Subcutaneous abdominal adipose tissue (tissue), 5 donors: ENCODE results near the gene COL4A2.

ENCODE experiments used
- H3K27ac ChIP-seq: one replicate; pipeline ENCODE4 v1.7.0; 2013; ENCODE audit warnings: low read depth, mild to moderate bottlenecking, inconsistent platforms, low read length, moderate library complexity
- H3K27me3 ChIP-seq, 5 donors: one replicate each; pipeline ENCODE4 v1.7.0; 2013; ENCODE audit warnings: low read length in 5 of 5, inconsistent platforms in 1 of 5; ENCODE audit not compliant: control insufficient read depth in 5 of 5, insufficient read depth in 4 of 5
- H3K36me3 ChIP-seq, 5 donors: one replicate each; pipeline ENCODE4 v1.7.0; 2013; ENCODE audit warnings: low read length in 5 of 5; ENCODE audit not compliant: control insufficient read depth in 5 of 5, insufficient read depth in 5 of 5
- H3K4me1 ChIP-seq, 5 donors: one replicate each; pipeline ENCODE4 v1.7.0; 2013; ENCODE audit warnings: low read length in 5 of 5, mild to moderate bottlenecking in 3 of 5, moderate library complexity in 1 of 5; ENCODE audit not compliant: control insufficient read depth in 5 of 5, insufficient read depth in 5 of 5
- H3K4me3 ChIP-seq, 5 donors: one replicate each; pipeline ENCODE4 v1.7.0; 2013; ENCODE audit warnings: low read length in 5 of 5, low read depth in 1 of 5
- H3K9ac ChIP-seq, 5 donors: one replicate each; pipeline ENCODE4 v1.7.0; 2013; ENCODE audit warnings: low read length in 5 of 5, mild to moderate bottlenecking in 4 of 5, moderate library complexity in 3 of 5
- H3K9me3 ChIP-seq, 5 donors: one replicate each; pipeline ENCODE4 v1.7.0; 2013; ENCODE audit warnings: low read length in 5 of 5; ENCODE audit not compliant: control insufficient read depth in 5 of 5
- donor health status: healthy.
- donor health status: healthy.
- donor health status: healthy.
- donor health status: healthy.
- donor health status: healthy.

The COL4A2 gene

DNA sequence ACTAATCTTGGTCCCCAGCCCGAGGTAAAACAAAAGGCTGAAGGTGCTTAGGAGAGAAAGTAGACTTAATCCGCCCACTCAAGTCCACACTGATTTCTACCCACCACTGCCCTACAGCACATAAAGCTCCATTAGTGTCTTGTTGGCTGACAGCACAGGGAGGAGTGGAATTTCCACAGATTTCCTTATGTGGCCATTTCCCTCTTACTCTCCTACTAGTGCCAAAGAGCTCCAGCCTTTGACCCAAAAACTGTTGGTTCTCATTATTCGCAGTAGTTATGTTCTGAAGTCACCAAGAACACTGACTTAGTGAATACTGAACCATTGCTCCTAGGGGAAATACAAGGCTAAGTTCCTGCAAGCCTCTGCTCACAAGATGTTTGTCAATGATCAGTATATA is 193.3 kb downstream of the COL4A2 start:
- peaks cover 8 to 33% (median 20%) of the 10 kb centered on the region in 5 donors for H3K4me1 ChIP-seq
- H3K27ac ChIP-seq = peak overlapping the region; percentile 31
- no peaks in the 10 kb centered on the region for H3K27me3 ChIP-seq
- peaks cover 21 to 95% (median 88%) of the 10 kb centered on the region in 5 donors for H3K36me3 ChIP-seq
- peaks cover 0 to 11% (median 5%) of the 10 kb centered on the region in 5 donors for H3K9me3 ChIP-seq
- no peak overlapping the region for H3K9ac ChIP-seq
- peak overlapping the region in 1 of 5 donors; percentile 0 for H3K4me3 ChIP-seq

DNA sequence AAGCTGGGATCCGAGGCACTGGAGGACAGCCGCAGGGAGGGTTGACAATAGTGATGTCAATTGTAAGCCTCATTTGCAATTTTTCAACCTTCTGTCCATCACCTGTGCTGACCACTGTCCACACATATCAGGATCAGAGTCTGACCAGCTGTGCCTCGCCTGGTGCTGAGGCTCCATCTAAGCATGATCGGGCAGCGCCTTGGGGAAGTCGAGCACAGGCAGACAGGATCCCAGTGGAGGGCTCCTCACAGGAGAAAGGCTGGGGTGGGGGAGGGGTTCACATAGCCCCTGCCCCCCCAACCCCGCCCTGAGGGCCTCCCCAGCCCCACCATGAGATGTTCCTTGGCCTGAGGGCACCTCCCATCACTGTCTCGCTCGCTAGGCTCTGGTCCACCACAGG is 194.1 kb downstream of the COL4A2 start:
- Histone ChIP-seq H3K4me3 (no peak overlapping the region), H3K4me1 (peaks cover 10 to 42% (median 28%) of the 10 kb centered on the region in 5 donors), H3K27ac (peak overlapping the region; percentile 31), H3K36me3 (peaks cover 21 to 95% (median 88%) of the 10 kb centered on the region in 5 donors), H3K9me3 (peaks cover 0 to 11% (median 5%) of the 10 kb centered on the region in 5 donors), H3K9ac (no peak overlapping the region), H3K27me3 (no peaks in the 10 kb centered on the region)

- Histone ChIP-seq H3K4me3 (no peak overlapping the region), H3K36me3 (peaks cover 18 to 95% (median 84%) of the 10 kb centered on the region in 5 donors), H3K4me1 (peaks cover 20 to 63% (median 48%) of the 10 kb centered on the region in 5 donors), H3K9ac (peak overlapping the region in 2 of 5 donors; percentile 22 to 41), H3K27ac (peak overlapping the region; percentile 70), H3K9me3 (peaks cover 0 to 11% (median 5%) of the 10 kb centered on the region in 5 donors), H3K27me3 (no peaks in the 10 kb centered on the region)
Observed at GRCh38 chr13:110503037-110503901, 196.2 kb downstream of the COL4A2 start.

DNA sequence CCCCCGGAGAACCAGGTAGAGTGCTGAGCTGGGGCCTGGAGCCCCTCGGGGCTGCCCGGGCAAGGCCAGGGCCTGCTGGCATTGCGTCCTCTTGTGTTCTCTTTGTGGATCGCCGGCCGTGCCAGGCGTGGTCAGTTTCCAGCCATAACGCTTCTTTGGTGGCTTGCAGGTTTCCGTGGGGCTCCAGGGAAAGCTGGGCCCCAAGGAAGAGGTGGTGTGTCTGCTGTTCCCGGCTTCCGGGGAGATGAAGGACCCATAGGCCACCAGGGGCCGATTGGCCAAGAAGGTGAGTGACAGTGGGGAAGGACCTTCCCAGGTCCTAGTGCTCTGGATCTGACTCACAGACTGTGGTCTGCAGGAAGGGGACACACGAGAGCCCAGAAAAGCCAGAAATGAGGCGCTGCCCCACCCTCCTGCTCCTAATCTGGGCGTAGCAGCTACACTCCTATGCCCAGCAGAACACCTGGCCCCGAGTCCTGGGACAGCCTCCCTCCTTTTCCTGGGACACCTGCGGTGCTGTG is 197.0 kb downstream of the COL4A2 start:
- Histone ChIP-seq H3K27me3 (no peaks in the 10 kb centered on the region), H3K9ac (peak overlapping the region in 2 of 5 donors; percentile 22 to 41), H3K27ac (peak overlapping the region; percentile 70), H3K36me3 (peaks cover 20 to 95% (median 84%) of the 10 kb centered on the region in 5 donors), H3K4me3 (no peak overlapping the region), H3K9me3 (peaks cover 0 to 11% (median 5%) of the 10 kb centered on the region in 5 donors), H3K4me1 (peaks cover 16 to 63% (median 49%) of the 10 kb centered on the region in 5 donors)

DNA sequence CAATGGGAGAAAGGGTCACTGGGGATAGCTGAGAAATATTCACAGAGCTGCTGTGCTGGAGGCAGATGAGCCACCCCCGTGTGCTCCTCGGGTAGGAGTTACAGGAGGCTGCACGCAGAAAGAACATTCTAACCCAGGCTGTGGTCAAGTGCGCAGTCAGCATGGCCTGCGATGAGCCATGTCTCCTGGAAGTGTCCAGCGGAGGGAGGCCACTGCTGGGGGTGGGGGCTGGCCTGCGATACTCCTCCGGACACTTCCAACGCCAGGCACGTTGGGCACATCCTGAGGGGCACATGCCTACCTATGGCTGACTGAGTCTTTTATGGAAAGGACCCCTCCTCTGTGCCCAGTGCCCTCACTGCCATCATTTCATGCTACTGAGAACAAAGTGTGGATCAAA is 198.5 kb downstream of the COL4A2 start:
- H3K27ac ChIP-seq = peak overlapping the region; percentile 37

DNA sequence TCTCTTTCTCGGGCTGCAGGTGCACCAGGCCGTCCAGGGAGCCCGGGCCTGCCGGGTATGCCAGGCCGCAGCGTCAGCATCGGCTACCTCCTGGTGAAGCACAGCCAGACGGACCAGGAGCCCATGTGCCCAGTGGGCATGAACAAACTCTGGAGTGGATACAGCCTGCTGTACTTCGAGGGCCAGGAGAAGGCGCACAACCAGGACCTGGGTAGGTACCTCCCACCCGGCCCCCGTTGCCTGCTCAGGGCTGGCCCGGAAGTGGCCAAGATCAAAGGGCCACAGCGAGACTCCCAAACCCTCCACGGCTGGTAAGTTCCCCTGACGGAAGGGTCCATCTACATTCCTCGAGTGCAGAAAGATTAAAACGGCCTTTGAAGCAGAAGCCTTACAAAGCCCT is 199.3 kb downstream of the COL4A2 start:
- Histone ChIP-seq H3K9ac (no peak overlapping the region), H3K27me3 (no peaks in the 10 kb centered on the region), H3K36me3 (peaks cover 7 to 95% (median 88%) of the 10 kb centered on the region in 5 donors), H3K9me3 (no peaks in the 10 kb centered on the region), H3K4me3 (no peak overlapping the region), H3K27ac (peak overlapping the region; percentile 78), H3K4me1 (peaks cover 16 to 62% (median 52%) of the 10 kb centered on the region in 5 donors)

More for the DNA sequence above, 198.5 kb downstream of the COL4A2 start:
- Histone ChIP-seq H3K27me3 (no peaks in the 10 kb centered on the region), H3K36me3 (peaks cover 9 to 95% (median 87%) of the 10 kb centered on the region in 5 donors), H3K4me1 (peaks cover 16 to 63% (median 52%) of the 10 kb centered on the region in 5 donors), H3K9ac (no peak overlapping the region), H3K4me3 (no peak overlapping the region), H3K9me3 (peaks cover 0 to 6% (median 3%) of the 10 kb centered on the region in 5 donors)

DNA sequence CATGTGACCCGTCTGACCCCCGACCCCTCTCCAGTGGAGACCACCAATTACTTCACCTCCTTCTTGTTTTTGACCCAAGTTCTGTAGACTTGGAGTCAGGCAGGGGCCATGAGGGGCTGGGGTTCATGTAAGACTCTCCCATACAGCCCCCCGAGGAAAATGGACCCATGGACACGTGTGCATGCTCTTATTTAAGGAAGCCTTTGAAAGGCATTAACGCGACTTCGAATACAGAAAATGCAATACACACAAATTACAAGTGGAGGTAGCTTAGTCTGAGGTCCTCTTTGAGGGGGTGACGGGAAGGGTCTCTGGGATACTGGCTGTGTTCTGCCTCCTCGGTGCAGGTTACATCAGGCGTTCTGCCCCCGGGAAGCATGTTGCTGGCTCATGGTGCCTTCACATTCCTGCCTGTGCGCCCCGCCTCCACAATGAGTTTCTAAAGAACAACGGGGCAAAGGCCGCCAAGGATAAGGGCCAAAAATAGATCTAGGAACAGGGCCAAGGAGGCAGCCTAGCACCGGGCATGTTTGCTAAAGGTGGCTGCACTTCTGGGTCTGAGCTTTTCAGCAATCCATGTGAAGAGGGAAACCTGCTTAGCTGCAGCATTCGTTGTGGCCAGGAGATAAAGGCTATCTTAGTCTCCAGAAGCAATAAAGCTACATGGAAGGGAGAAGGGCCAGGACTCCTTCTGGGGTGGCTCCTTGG is 199.9 kb downstream of the COL4A2 start:
- H3K4me1 ChIP-seq = peaks cover 16 to 62% (median 52%) of the 10 kb centered on the region in 5 donors
- H3K27me3 ChIP-seq = no peaks in the 10 kb centered on the region
- H3K9me3 ChIP-seq = no peaks in the 10 kb centered on the region
- H3K36me3 ChIP-seq = peaks cover 5 to 95% (median 88%) of the 10 kb centered on the region in 5 donors
- no peak overlapping the region for H3K9ac ChIP-seq
- H3K4me3 ChIP-seq = peak overlapping the region in 2 of 5 donors; percentile 17
- peak overlapping the region; percentile 78 for H3K27ac ChIP-seq

GRCh38 chr13:110507678-110508381 is 200.7 kb downstream of the COL4A2 start:
- Histone ChIP-seq H3K9ac (no peak overlapping the region), H3K4me1 (peaks cover 16 to 60% (median 49%) of the 10 kb centered on the region in 5 donors), H3K27ac (peak overlapping the region; percentile 78), H3K36me3 (peaks cover 4 to 95% (median 90%) of the 10 kb centered on the region in 5 donors), H3K9me3 (no peaks in the 10 kb centered on the region), H3K4me3 (peak overlapping the region in 2 of 5 donors; percentile 17), H3K27me3 (no peaks in the 10 kb centered on the region)

DNA sequence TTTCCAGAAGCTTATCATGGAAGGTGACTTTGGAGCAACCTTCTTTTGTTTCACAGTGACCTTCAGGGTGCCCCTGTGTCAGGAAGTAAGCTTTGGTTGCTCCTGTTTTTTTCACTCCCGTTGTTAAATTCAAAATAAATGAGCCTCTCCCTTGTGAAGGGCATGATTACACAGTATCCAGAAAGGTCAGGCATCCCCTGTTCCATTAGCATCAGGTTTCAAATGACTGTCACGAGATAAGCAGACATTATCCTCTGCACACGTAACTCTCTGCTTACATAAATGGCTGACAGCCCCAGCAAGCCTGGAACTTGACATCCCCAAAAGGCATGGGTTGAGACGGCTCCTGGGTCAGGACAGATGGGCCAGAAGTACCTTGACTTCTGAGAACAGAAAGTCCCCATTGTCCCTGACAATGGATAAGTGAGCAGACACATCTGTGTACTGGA is 202.4 kb downstream of the COL4A2 start:
- no peaks in the 10 kb centered on the region for H3K27me3 ChIP-seq
- no peak overlapping the region for H3K9ac ChIP-seq
- H3K27ac ChIP-seq = no peak overlapping the region
- no peaks in the 10 kb centered on the region for H3K9me3 ChIP-seq
- H3K4me1 ChIP-seq = peaks cover 16 to 48% (median 43%) of the 10 kb centered on the region in 5 donors
- H3K36me3 ChIP-seq = peaks cover 4 to 94% (median 88%) of the 10 kb centered on the region in 5 donors
- no peak overlapping the region for H3K4me3 ChIP-seq
